Activated CD8-positive, alpha-beta memory T cell treated with anti-CD3 and anti-CD28 coated beads, Interleukin-2, amount 50 U/mL, for 48 hours (primary cell): ENCODE measurements around the gene KCNIP3.
"Not testable (repeated sequence)": the region's sequence is repeated elsewhere in the genome, so short reads cannot be mapped to it uniquely, and the experiment has no call there.

Experiments
- DNase-seq: peaks from one replicate; pipeline ENCODE4 v3.0.0-alpha.2; 2020

KCNIP3 gene

GRCh38 chr2:95389245-95390119, 92.3 kb downstream of the KCNIP3 start:
- peak; percentile 86 for DNase-seq

- no peak for DNase-seq
These were observed 93.2 kb downstream of the KCNIP3 start for GRCh38 chr2:95390272-95390880.

- DNase-seq = no peak
These were observed 93.8 kb downstream of the KCNIP3 start for GRCh38 chr2:95390881-95391321.

GRCh38 chr2:95391641-95392310, 94.6 kb downstream of the KCNIP3 start:
- DNase-seq = no peak

GRCh38 chr2:95392320-95392719, 95.2 kb downstream of the KCNIP3 start:
- no peak for DNase-seq

- no peak for DNase-seq
These were observed 95.7 kb downstream of the KCNIP3 start for GRCh38 chr2:95392730-95393455.

GRCh38 chr2:95393901-95394300, 96.8 kb downstream of the KCNIP3 start:
- DNase-seq = no peak

- no peak for DNase-seq
These were observed 101.9 kb downstream of the KCNIP3 start for GRCh38 chr2:95399061-95399460.

GRCh38 chr2:95401480-95401879, 104.3 kb downstream of the KCNIP3 start:
- no peak for DNase-seq

- DNase-seq = peak; percentile 58
These were observed 104.8 kb downstream of the KCNIP3 start for GRCh38 chr2:95402004-95402369.

- DNase-seq = peak; percentile 99
These were observed 105.4 kb downstream of the KCNIP3 start, which contains the start of gene FAHD2A for GRCh38 chr2:95402370-95403203. Gene FAHD2A (plus strand): TSS chr2:95402708. CDS start chr2:95405559, 2,851 bp downstream.

- DNase-seq = peak; percentile 60
These were observed 106.1 kb downstream of the KCNIP3 start for GRCh38 chr2:95403204-95403721.

- not testable (repeated sequence) for DNase-seq
These were observed 106.7 kb downstream of the KCNIP3 start for GRCh38 chr2:95403824-95404223.

- not testable (repeated sequence) for DNase-seq
These were observed 107.5 kb downstream of the KCNIP3 start for GRCh38 chr2:95404676-95405075.

- DNase-seq = not testable (repeated sequence)
These were observed 114.1 kb downstream of the KCNIP3 start for GRCh38 chr2:95411239-95411638.

- DNase-seq = peak; percentile 85
These were observed 117.0 kb downstream of the KCNIP3 start for GRCh38 chr2:95414015-95414594.

- not testable (repeated sequence) for DNase-seq
These were observed 118.0 kb downstream of the KCNIP3 start for GRCh38 chr2:95415138-95415537.

- DNase-seq = not testable (repeated sequence)
These were observed 118.4 kb downstream of the KCNIP3 start for GRCh38 chr2:95415561-95415960.

- DNase-seq = not testable (repeated sequence)
These were observed 130.2 kb downstream of the KCNIP3 start for GRCh38 chr2:95427196-95427867.

- DNase-seq = not testable (repeated sequence)
These were observed 132.8 kb downstream of the KCNIP3 start for GRCh38 chr2:95429748-95430467.
